HepG2 (cell line): ENCODE data around the gene CREBZF. TPM values are rescaled to one million over a fixed set of nuclear protein-coding genes. Genes with fewer than 3 reads are reported as not detected.

Experiments
- BHLHE40 ChIP-seq: IDR thresholded peaks from 2 replicates; pipeline ENCODE4 v1.6.1; 2011; ENCODE audit warnings: low read length, improper control_type of control experiment
- CC2D1A ChIP-seq: sonication (generic); formaldehyde crosslinking; IDR thresholded peaks from 2 replicates; pipeline ENCODE4 v1.8.1; 2023; ENCODE audit warnings: mild to moderate bottlenecking, missing genetic modification reagents
- GLI4 ChIP-seq: sonication (generic); formaldehyde crosslinking; IDR thresholded peaks from 2 replicates; pipeline ENCODE4 v1.5.1; 2020; ENCODE audit warnings: missing genetic modification reagents, mild to moderate bottlenecking, moderate library complexity, borderline replicate concordance
- JUND ChIP-seq: sonication (generic); formaldehyde crosslinking; IDR thresholded peaks from 2 replicates; pipeline ENCODE4 v1.8.0; 2022; ENCODE audit warnings: mild to moderate bottlenecking, missing genetic modification reagents
- MIER3 ChIP-seq: IDR thresholded peaks from 2 replicates; pipeline ENCODE4 v1.6.1; 2016; ENCODE audit warnings: missing compliant biosample characterization, borderline replicate concordance
- NFKBIZ ChIP-seq: IDR thresholded peaks from 2 replicates; pipeline ENCODE4 v1.6.1; 2018; ENCODE audit warnings: missing genetic modification reagents, missing compliant biosample characterization
- NR2F6 ChIP-seq, 2 experiments: IDR thresholded peaks; 2 replicates each; pipeline ENCODE4 v1.6.1; 2016; ENCODE audit warnings: antibody characterized with exemption in 1 of 2, mild to moderate bottlenecking in 1 of 2
- PPARG ChIP-seq: conservative IDR thresholded peaks from 2 replicates; pipeline ENCODE4 v1.6.1; 2016; ENCODE audit warnings: missing biosample characterization, missing genetic modification reagents
- RCOR2 ChIP-seq: IDR thresholded peaks from 2 replicates; pipeline ENCODE4 v1.6.1; 2016; ENCODE audit warnings: missing biosample characterization, missing genetic modification reagents
- RNF2 ChIP-seq: fragments of 450-650 bp; conservative IDR thresholded peaks from 2 replicates; pipeline ENCODE4 v1.6.1; 2016; ENCODE audit warnings: low read depth
- RXRA ChIP-seq: sonication (generic); formaldehyde crosslinking; IDR thresholded peaks from 2 replicates; pipeline ENCODE4 v1.5.1; 2020; ENCODE audit warnings: missing genetic modification reagents
- SIX4 ChIP-seq: sonication (generic); formaldehyde crosslinking; IDR thresholded peaks from 2 replicates; pipeline ENCODE4 v1.4.0; 2020; ENCODE audit warnings: missing genetic modification reagents
- SKI ChIP-seq: fragments of 450-650 bp; IDR thresholded peaks from one replicate; pipeline ENCODE4 v1.6.1; 2018; ENCODE audit warnings: mild to moderate bottlenecking; ENCODE audit not compliant: partially characterized antibody
- SP1 ChIP-seq, 2 experiments: fragments of 450-650 bp in 1 of 2; sonication (generic) in 1 of 2; formaldehyde crosslinking in 1 of 2; IDR thresholded peaks; 2 replicates each; pipeline versions ENCODE4 v1.4.0 to v1.6.1; 2016 to 2020; ENCODE audit warnings: missing genetic modification reagents in 1 of 2
- SP140L ChIP-seq: sonication (generic); formaldehyde crosslinking; IDR thresholded peaks from 2 replicates; pipeline ENCODE4 v1.4.0; 2020; ENCODE audit warnings: missing genetic modification reagents, borderline replicate concordance
- SRY ChIP-seq: sonication (generic); formaldehyde crosslinking; IDR thresholded peaks from 2 replicates; pipeline ENCODE4 v1.8.0; 2022; ENCODE audit warnings: mild to moderate bottlenecking, missing genetic modification reagents
- ZFAT ChIP-seq: sonication (generic); formaldehyde crosslinking; conservative IDR thresholded peaks from 2 replicates; pipeline ENCODE4 v1.8.1; 2023; ENCODE audit warnings: missing genetic modification reagents, inconsistent platforms
- ZNF225 ChIP-seq: sonication (generic); formaldehyde crosslinking; IDR thresholded peaks from 2 replicates; pipeline ENCODE4 v1.4.0; 2020; ENCODE audit warnings: mild to moderate bottlenecking, missing genetic modification reagents
- ZNF264 ChIP-seq: sonication (generic); formaldehyde crosslinking; IDR thresholded peaks from 2 replicates; pipeline ENCODE4 v1.4.0; 2020; ENCODE audit warnings: missing genetic modification reagents
- ZNF484 ChIP-seq: sonication (generic); formaldehyde crosslinking; IDR thresholded peaks from 2 replicates; pipeline ENCODE4 v1.5.1; 2020; ENCODE audit warnings: mild to moderate bottlenecking, low read depth, missing genetic modification reagents, borderline replicate concordance
- ZNF562 ChIP-seq: sonication (generic); formaldehyde crosslinking; IDR thresholded peaks from 2 replicates; pipeline ENCODE4 v1.8.0; 2022; ENCODE audit warnings: missing genetic modification reagents, borderline replicate concordance
- ZNF619 ChIP-seq: sonication (generic); formaldehyde crosslinking; IDR thresholded peaks from 2 replicates; pipeline ENCODE4 v1.4.0; 2020; ENCODE audit warnings: mild to moderate bottlenecking, missing genetic modification reagents
- ZNF766 ChIP-seq: sonication (generic); formaldehyde crosslinking; IDR thresholded peaks from 2 replicates; pipeline ENCODE4 v1.5.0; 2020; ENCODE audit warnings: missing genetic modification reagents, borderline replicate concordance
- polyA plus RNA-seq, 8 experiments: library from polyadenylated mRNA; depleted of rRNA in 3 of 8; stranded (reverse) in 7 of 8; unstranded in 1 of 8; fragments of >200 nt; fragmentation: Illumina TruSeq in 4 of 8; extraction: Trizol in 4 of 8; gene quantifications; 2 replicates each; pipeline versions ENCODE4 v1.2.1 to v1.2.3, GENCODE V29; 2011 to 2016; ENCODE audit warnings: low read depth in 4 of 8, missing spikeins in 1 of 8, mixed read lengths in 1 of 8; ENCODE audit not compliant: insufficient read depth in 1 of 8
- total RNA-seq, 5 experiments: library from RNA; depleted of rRNA; stranded (reverse); fragments of >200 nt; fragmentation: Illumina TruSeq; extraction: Trizol; gene quantifications; 2 replicates each; pipeline ENCODE4 v1.2.3, GENCODE V29; 2016; ENCODE audit warnings: low read depth in 1 of 5
- TF ChIP-seq, protein P1 (sequence below): sonication (generic); formaldehyde crosslinking; IDR thresholded peaks from 2 replicates; pipeline ENCODE4 v1.4.0; 2020; ENCODE audit warnings: missing genetic modification reagents, borderline replicate concordance
- TF ChIP-seq, protein P2 (sequence below): sonication (generic); formaldehyde crosslinking; IDR thresholded peaks from 2 replicates; pipeline ENCODE4 v1.5.1; 2020; ENCODE audit warnings: missing genetic modification reagents, mild to moderate bottlenecking, borderline replicate concordance

Gene CREBZF
- total and polyA plus RNA-seq, 2 of the 13 experiments (the other 11 are each of a cell fraction or from before 2014, with no cell fraction given) = 30.6 to 43.1 TPM

DNA sequence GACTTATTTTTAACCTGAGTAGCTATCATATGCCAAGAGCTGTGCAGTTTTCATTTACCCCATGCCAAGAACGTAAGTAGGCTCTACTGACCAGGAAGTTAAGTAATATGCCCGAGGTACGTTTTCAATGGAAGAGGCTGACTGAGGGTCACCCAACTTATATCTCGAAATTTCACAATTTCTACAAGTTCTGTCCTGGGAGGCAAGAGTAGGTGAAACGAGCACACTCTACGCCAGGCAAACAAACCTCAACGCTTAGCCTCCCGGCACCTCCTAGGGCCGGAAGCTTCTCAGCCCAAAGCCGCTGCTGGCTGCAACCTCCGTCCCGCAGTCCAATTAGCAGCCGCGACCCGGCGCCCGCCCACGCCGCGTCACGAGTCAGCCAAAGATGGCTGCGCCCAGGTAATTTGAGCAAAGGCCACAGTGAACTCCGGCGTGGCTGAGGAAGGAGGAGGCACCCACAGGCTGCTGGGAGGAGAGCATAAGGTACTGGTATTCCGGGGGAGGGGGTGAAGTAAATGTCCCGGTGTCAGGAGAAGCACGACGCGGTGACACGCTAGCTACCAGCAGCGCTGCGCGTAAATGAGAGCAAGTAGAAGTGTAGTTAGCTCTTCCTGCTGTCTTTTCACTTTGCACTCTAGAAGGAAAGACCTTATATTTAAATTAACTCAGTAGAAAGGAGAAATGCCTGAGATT is 17.2 kb downstream of the CREBZF start, which contains the start of gene TMEM126A (continued):
- TF ChIP-seq SP140L (CRISPR knock-in tag) (no peak), ZNF619 (no peak), GLI4 (CRISPR knock-in tag) (no peak), CC2D1A (CRISPR knock-in tag) (no peak), SP1 (IDR thresholded peaks at IDR 0.05) (no peak), SP1 (CRISPR knock-in tag; IDR thresholded peaks at IDR 0.05) (peak; percentile 73), JUND (CRISPR knock-in tag) (no peak), ZNF264 (CRISPR knock-in tag) (no peak), MIER3 (CRISPR knock-in tag) (no peak), ZFAT (CRISPR knock-in tag) (no peak), SIX4 (CRISPR knock-in tag) (peak; percentile 16; the same call in 1 of the 2 replicates), ZNF562 (no peak), NR2F6 (IDR thresholded peaks at IDR 0.05) (no peak), NR2F6 (CRISPR knock-in tag; IDR thresholded peaks at IDR 0.05) (no peak), PPARG (CRISPR knock-in tag) (peak; percentile 80), BHLHE40 (no peak), NFKBIZ (0 out of 2 replicates have a peak, but pooled peaks have one; percentile 66), RNF2 (no peak), ZNF766 (CRISPR knock-in tag) (peak; percentile 35; the same call in 1 of the 2 replicates), RXRA (peak; percentile 57; the same call in 1 of the 2 replicates), ZNF225 (CRISPR knock-in tag) (no peak), RCOR2 (CRISPR knock-in tag) (no peak), SRY (CRISPR knock-in tag) (peak; percentile 77; the same call in 1 of the 2 replicates), SKI (peak; percentile 18), ZNF484 (no peak)
- TF ChIP-seq, protein P1, sequence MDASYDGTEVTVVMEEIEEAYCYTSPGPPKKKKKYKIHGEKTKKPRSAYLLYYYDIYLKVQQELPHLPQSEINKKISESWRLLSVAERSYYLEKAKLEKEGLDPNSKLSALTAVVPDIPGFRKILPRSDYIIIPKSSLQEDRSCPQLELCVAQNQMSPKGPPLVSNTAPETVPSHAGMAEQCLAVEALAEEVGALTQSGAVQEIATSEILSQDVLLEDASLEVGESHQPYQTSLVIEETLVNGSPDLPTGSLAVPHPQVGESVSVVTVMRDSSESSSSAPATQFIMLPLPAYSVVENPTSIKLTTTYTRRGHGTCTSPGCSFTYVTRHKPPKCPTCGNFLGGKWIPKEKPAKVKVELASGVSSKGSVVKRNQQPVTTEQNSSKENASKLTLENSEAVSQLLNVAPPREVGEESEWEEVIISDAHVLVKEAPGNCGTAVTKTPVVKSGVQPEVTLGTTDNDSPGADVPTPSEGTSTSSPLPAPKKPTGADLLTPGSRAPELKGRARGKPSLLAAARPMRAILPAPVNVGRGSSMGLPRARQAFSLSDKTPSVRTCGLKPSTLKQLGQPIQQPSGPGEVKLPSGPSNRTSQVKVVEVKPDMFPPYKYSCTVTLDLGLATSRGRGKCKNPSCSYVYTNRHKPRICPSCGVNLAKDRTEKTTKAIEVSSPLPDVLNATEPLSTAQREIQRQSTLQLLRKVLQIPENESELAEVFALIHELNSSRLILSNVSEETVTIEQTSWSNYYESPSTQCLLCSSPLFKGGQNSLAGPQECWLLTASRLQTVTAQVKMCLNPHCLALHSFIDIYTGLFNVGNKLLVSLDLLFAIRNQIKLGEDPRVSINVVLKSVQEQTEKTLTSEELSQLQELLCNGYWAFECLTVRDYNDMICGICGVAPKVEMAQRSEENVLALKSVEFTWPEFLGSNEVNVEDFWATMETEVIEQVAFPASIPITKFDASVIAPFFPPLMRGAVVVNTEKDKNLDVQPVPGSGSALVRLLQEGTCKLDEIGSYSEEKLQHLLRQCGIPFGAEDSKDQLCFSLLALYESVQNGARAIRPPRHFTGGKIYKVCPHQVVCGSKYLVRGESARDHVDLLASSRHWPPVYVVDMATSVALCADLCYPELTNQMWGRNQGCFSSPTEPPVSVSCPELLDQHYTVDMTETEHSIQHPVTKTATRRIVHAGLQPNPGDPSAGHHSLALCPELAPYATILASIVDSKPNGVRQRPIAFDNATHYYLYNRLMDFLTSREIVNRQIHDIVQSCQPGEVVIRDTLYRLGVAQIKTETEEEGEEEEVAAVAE (CRISPR knock-in tag) = peak; percentile 70; the same call in 1 of the 2 replicates
- TF ChIP-seq, protein P2, sequence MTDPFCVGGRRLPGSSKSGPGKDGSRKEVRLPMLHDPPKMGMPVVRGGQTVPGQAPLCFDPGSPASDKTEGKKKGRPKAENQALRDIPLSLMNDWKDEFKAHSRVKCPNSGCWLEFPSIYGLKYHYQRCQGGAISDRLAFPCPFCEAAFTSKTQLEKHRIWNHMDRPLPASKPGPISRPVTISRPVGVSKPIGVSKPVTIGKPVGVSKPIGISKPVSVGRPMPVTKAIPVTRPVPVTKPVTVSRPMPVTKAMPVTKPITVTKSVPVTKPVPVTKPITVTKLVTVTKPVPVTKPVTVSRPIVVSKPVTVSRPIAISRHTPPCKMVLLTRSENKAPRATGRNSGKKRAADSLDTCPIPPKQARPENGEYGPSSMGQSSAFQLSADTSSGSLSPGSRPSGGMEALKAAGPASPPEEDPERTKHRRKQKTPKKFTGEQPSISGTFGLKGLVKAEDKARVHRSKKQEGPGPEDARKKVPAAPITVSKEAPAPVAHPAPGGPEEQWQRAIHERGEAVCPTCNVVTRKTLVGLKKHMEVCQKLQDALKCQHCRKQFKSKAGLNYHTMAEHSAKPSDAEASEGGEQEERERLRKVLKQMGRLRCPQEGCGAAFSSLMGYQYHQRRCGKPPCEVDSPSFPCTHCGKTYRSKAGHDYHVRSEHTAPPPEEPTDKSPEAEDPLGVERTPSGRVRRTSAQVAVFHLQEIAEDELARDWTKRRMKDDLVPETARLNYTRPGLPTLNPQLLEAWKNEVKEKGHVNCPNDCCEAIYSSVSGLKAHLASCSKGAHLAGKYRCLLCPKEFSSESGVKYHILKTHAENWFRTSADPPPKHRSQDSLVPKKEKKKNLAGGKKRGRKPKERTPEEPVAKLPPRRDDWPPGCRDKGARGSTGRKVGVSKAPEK (CRISPR knock-in tag) = no peak
